GM21515 (cell line): ENCODE results near the gene LONRF2.

Experiments
- ATAC-seq: cut with Tn5 transposase; IDR thresholded peaks from one replicate; pipeline ENCODE4 v1.9.1; 2021; ENCODE audit not compliant: unreplicated experiment

The LONRF2 gene

GRCh38 chr2:100237770-100238169, 84.5 kb downstream of the LONRF2 start:
- no peak for ATAC-seq

DNA sequence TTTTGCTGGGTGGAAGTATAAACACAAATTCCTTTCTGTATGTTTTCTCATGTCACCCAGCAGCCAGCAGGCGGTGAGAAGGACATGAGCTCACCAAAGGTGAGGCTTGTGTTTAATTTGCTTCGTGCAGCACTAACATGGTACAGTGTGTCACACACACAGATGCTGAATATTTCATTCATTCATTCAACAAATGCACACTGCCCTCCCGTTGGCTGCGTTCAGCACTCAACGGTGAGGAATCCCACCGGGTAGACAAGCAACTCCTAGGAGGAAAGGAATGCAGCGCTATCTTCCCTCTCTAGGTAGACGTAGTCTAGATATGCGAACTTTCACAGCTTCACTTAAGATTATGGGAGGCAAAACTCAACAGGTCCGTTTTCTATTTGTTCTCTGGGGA, 85.1 kb downstream of the LONRF2 start:
- no peak for ATAC-seq

DNA sequence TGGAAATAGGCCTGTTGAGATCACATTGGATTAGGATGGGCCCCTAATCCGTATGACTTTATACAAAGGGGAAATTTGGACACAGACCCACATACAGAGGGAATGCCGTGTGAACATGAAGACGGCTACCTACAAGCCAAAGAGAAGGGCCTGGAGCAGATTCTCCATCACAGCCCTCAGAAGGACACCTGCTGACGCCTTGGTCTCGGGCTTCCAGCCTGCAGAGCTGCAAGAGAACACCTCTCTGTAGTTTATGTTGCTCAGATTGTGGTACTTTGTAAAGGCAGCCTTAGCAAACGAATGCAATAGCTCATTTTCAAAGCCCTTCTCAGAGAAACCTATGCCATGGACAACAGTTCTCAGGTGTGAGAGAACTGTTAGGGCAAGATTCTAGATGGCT, 86.1 kb downstream of the LONRF2 start:
- no peak for ATAC-seq

DNA sequence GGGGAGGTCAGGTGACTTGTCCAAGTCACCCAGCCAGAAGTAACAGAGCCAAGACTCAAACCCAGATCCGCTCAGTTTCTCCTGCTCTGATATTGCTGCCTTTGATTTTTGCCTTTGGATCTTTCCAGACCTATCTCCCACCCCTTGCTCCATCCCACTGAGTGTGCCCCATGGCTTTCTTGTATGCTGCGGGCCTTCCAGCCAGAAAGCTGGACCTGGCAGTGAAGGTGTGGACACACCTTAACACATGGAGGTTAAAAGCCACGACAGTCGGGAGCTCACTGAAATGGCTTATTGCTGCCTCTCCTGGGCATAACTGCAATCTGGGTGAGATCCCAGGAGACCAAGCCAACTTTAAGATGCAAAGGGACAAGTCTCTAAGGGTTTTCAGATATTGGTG, 86.7 kb downstream of the LONRF2 start:
- no peak for ATAC-seq

- ATAC-seq = peak; percentile 98
Measured at GRCh38 chr2:100235098-100235497, 87.2 kb downstream of the LONRF2 start.

DNA sequence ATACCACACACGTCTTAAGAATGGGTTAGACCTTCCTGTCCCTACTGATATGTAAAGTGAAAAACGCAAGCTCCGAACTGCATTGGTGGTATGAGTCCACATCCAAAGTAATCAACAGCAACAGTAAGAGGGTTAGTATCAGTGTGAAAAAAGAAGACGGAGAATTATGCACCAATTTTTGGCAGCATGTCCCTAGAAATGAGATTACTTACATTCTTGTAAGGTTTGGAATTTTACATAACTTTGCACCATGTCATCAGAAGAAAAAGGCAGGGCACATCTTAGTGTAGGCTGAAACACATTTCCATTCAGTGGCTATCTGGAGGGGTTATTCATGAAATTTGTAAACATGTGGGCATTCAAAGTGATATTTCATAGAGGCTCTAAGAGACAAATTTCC, 88.2 kb downstream of the LONRF2 start:
- ATAC-seq = no peak

DNA sequence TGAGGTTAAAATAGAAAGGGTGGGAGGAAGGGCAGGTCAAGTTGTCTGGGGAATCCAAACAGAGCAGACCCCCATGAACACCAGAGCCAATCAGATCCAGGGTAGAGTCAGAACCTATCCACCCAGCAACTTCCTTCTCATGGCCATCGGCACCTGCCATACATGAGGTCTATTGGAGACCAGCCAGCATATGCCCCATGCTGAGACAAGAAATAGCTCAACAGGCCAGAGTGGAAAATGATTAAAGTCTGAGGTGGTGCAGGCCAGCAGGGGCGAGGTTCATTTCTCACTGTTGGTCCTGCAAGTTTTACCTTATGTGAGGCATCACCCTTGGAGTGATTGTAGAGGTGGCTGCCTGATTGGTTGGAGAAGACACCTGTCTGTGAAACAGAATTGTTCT, 89.2 kb downstream of the LONRF2 start:
- no peak for ATAC-seq

GRCh38 chr2:100230754-100231153, 91.5 kb downstream of the LONRF2 start:
- ATAC-seq = no peak

GRCh38 chr2:100228967-100229366, 93.3 kb downstream of the LONRF2 start:
- no peak for ATAC-seq

DNA sequence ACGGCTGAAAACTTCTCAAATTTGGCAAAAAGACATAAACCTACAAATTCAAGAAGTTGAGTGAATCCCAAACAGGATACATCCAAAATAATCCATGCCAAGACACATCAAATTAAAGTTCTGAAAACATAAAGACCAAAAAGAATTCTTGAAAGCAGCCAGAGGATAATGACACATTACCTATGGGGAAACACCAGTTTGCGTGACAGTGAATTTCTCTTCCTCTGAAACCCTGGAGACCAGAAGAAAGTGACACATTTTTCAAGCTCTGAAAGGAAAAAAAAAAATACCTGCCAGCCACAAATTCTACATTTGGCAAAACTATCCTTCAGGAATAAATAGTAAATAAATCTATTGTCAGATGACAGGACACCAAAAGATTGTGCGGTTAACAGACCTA, 93.9 kb downstream of the LONRF2 start:
- ATAC-seq = no peak

- no peak for ATAC-seq
Measured at GRCh38 chr2:100224988-100225710, 97.2 kb downstream of the LONRF2 start.

- no peak for ATAC-seq
Measured at GRCh38 chr2:100223502-100223901, 98.8 kb downstream of the LONRF2 start.
